A673 (cell line): ENCODE results near the gene MRPL1. TPM values are rescaled to one million over a fixed set of nuclear protein-coding genes. Genes with fewer than 3 reads are reported as not detected.
"Not testable (repeated sequence)": the region's sequence is repeated elsewhere in the genome, so short reads cannot be mapped to it uniquely, and the experiment has no call there.

Experiments
- BruUV-seq: library from RNA; stranded (reverse); fragments of 400-500 nt; replicated peaks from 2 replicates; lab custom pipeline; 2021; lab: Mats Ljungman, UMichigan
- CTCF ChIA-PET: fragments of 300-600 bp; sonication (Branson Sonifier 250); formaldehyde crosslinking; loops from one replicate; lab custom pipeline; 2022; ENCODE audit warnings: antibody characterized with exemption; lab: Charles Lee
- POLR2A ChIA-PET: fragments of 300-600 bp; sonication (Branson Sonifier 250); formaldehyde crosslinking; loops from one replicate; lab custom pipeline; 2022; ENCODE audit warnings: antibody characterized with exemption; ENCODE audit not compliant: low non-redundant PET; lab: Charles Lee
- DNase-seq: peaks from one replicate; pipeline ENCODE4 v3.0.0-alpha.2; 2015; ENCODE audit warnings: low spot score
- H3K27ac ChIP-seq: fragments of 200-600 bp; sonication (generic); 2 replicates; pipeline ENCODE4 v1.5.1; 2016; ENCODE audit warnings: mixed run types, low read depth, mild to moderate bottlenecking, mixed read lengths, antibody characterized with exemption, low read length; ENCODE audit not compliant: poor library complexity, severe bottlenecking
- H3K27me3 ChIP-seq: fragments of 200-600 bp; sonication (generic); replicated peaks from 2 replicates; pipeline ENCODE4 v1.6.1; 2017; ENCODE audit warnings: mixed run types, low read depth, mild to moderate bottlenecking, mixed read lengths, antibody characterized with exemption, low read length; ENCODE audit not compliant: insufficient read depth, poor library complexity
- H3K36me3 ChIP-seq: fragments of 200-600 bp; sonication (generic); 2 replicates; pipeline ENCODE4 v1.6.1; 2016; ENCODE audit warnings: mixed run types, mild to moderate bottlenecking, mixed read lengths, antibody characterized with exemption, low read length; ENCODE audit not compliant: insufficient read depth, poor library complexity, severe bottlenecking
- H3K4me1 ChIP-seq: fragments of 200-600 bp; sonication (generic); 2 replicates; pipeline ENCODE4 v1.6.1; 2017; ENCODE audit warnings: mixed run types, mild to moderate bottlenecking, mixed read lengths, antibody characterized with exemption, low read length; ENCODE audit not compliant: insufficient read depth, poor library complexity, severe bottlenecking
- H3K4me3 ChIP-seq: fragments of 200-600 bp; sonication (generic); 2 replicates; pipeline ENCODE4 v1.5.1; 2016; ENCODE audit warnings: low read depth, mixed run types, mild to moderate bottlenecking, mixed read lengths, low read length; ENCODE audit not compliant: poor library complexity, severe bottlenecking
- H3K9me3 ChIP-seq: fragments of 200-600 bp; sonication (generic); 2 replicates; pipeline ENCODE4 v1.6.1; 2016; ENCODE audit warnings: mixed run types, low read depth, mild to moderate bottlenecking, mixed read lengths, antibody characterized with exemption, low read length; ENCODE audit not compliant: poor library complexity, severe bottlenecking
- EZH2 ChIP-seq: fragments of 200-600 bp; sonication (generic); IDR thresholded peaks from 2 replicates; pipeline ENCODE4 v1.6.1; 2017; ENCODE audit warnings: borderline replicate concordance, low read depth, mild to moderate bottlenecking, mixed read lengths, antibody characterized with exemption, low read length; ENCODE audit not compliant: poor library complexity, severe bottlenecking
- intact Hi-C: fragments of 100-400 bp; cut with micrococcal nuclease; formaldehyde crosslinking; loops from one replicate; pipeline ENCODE4 v1.10.0; 2022; ENCODE audit not compliant: unreplicated experiment
- total RNA-seq: library from RNA; stranded (reverse); gene quantifications from 2 replicates; pipeline ENCODE4 v1.2.3, GENCODE V29; 2021
- TF ChIP-seq, protein P1 (sequence below): fragments of 300-800, 200-600 bp; sonication (generic); conservative IDR thresholded peaks from 2 replicates; pipeline ENCODE4 v1.5.1; 2017; ENCODE audit warnings: low read depth, mild to moderate bottlenecking, antibody characterized with exemption, low read length, moderate library complexity, mixed read lengths

Gene MRPL1
- total RNA-seq, 1 experiment from 2014 or later: 32.2 TPM

DNA sequence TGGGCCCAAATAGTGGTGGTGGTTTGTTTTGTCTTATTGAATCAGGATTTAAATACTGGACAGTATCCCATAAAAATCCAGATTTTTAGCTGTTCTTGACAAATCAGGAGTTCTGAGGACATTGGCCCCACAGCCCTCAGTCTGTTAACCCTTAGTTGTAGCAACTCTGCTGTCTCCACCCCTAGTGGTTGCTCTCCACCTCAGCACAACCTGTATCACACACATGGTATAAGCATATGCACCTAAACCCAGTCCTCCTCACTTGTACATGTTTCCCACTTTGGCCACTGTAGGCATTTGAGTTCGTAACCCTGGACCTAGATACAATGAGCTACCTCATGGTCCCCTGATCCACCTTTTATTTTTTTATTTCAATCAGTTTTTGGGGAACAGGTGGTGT is 75.9 kb downstream of the MRPL1 start:
- TF ChIP-seq, protein P1, sequence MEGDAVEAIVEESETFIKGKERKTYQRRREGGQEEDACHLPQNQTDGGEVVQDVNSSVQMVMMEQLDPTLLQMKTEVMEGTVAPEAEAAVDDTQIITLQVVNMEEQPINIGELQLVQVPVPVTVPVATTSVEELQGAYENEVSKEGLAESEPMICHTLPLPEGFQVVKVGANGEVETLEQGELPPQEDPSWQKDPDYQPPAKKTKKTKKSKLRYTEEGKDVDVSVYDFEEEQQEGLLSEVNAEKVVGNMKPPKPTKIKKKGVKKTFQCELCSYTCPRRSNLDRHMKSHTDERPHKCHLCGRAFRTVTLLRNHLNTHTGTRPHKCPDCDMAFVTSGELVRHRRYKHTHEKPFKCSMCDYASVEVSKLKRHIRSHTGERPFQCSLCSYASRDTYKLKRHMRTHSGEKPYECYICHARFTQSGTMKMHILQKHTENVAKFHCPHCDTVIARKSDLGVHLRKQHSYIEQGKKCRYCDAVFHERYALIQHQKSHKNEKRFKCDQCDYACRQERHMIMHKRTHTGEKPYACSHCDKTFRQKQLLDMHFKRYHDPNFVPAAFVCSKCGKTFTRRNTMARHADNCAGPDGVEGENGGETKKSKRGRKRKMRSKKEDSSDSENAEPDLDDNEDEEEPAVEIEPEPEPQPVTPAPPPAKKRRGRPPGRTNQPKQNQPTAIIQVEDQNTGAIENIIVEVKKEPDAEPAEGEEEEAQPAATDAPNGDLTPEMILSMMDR: no peak
- no peak for TF ChIP-seq EZH2
- intact Hi-C loops: no loop called here
- no peaks in the 10 kb centered on the region for H3K4me1 ChIP-seq
- ChIA-PET POLR2A (no interaction called here), CTCF (no interaction called here)
- no peak overlapping the region for H3K27ac ChIP-seq
- no peak overlapping the region for H3K4me3 ChIP-seq
- H3K9me3 ChIP-seq: no peaks in the 10 kb centered on the region
- no peaks in the 10 kb centered on the region for H3K27me3 ChIP-seq
- no TSS peak for BruUV-seq
- DNase-seq: no peak
- no peaks in the 10 kb centered on the region for H3K36me3 ChIP-seq

DNA sequence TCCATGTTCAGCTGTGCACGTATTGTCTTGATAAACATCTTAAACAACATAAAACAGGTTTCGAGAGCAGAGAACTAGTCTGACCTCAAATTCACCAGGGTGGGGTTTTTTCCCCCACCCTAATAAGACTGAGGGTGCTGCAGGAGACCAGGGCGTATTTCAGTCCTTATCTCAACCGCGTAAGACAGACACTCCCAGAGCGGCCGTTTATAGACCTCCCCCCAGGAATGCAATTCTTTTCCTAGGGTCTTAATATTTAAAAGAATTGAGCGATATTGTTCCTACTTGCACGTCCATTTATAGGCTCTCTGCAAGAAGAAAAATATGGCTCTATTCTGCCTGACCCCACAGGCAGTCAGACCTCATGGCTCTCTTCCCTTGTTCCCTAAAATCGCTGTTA is 83.3 kb downstream of the MRPL1 start:
- H3K27ac ChIP-seq, H3K27me3 ChIP-seq, H3K4me1 ChIP-seq, intact Hi-C loops, H3K9me3 ChIP-seq, CTCF ChIA-PET, BruUV-seq, H3K4me3 ChIP-seq, H3K36me3 ChIP-seq, POLR2A ChIA-PET, DNase-seq: not testable (repeated sequence)

DNA sequence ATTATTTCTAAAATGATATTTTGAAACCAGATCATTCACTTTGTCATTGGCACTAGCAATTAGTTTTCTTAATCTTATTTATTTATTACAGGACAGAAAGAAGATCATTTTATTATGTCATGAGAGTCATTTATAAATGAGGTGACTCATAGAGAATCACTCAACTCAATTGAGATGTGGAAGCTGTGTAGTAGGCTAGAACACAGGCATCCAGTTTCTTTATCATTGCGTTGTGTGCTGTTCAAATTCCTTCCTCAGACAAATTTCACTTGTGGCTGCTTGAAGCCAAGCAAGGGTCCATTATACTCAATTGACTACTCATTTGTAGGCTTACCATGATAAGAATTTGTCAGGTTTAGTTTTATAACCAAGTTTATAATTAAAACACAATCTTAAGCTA is 87.6 kb downstream of the MRPL1 start:
- CTCF ChIA-PET: no interaction called here
- Histone ChIP-seq H3K4me3 (no peak overlapping the region), H3K27me3 (no peaks in the 10 kb centered on the region), H3K27ac (no peak overlapping the region), H3K4me1 (no peaks in the 10 kb centered on the region), H3K9me3 (no peaks in the 10 kb centered on the region), H3K36me3 (no peaks in the 10 kb centered on the region)
- intact Hi-C loops: no loop called here
- BruUV-seq: no TSS peak
- no peak for DNase-seq
- TF ChIP-seq, protein P1: no peak
- TF ChIP-seq EZH2: no peak
- POLR2A ChIA-PET: no interaction called here

DNA sequence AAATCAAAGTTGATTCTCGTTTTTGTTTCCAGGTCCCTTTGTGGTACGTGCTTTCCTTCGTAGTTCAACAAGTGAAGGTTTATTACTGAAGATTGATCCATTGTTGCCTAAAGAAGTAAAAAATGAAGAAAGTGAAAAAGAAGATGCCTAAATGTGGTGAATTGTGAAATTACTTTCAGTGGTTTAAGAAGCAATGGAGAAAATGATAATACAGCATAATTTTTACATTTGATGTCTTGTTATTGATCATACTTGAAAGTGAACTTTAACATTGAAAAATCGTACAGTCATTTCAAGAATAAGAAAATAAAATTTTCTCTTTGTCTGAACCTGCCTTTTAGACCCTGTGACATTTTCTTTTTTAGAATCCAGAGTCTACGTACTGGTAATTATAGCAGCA is 89.8 kb downstream of the MRPL1 start:
- Histone ChIP-seq H3K27me3 (no peaks in the 10 kb centered on the region), H3K4me1 (no peaks in the 10 kb centered on the region), H3K9me3 (no peaks in the 10 kb centered on the region), H3K36me3 (no peaks in the 10 kb centered on the region), H3K4me3 (no peak overlapping the region), H3K27ac (no peak overlapping the region)
- CTCF ChIA-PET: no interaction called here
- TF ChIP-seq, protein P1: no peak
- TF ChIP-seq EZH2: no peak
- BruUV-seq: no TSS peak
- POLR2A ChIA-PET: no interaction called here
- DNase-seq: no peak
- intact Hi-C loops: no loop called here
